Progenitor cell of endocrine pancreas (in vitro differentiated cells): ENCODE data around the gene ERCC6L. TPM values are rescaled to one million over a fixed set of nuclear protein-coding genes. Genes with fewer than 3 reads are reported as not detected.
A peak's percentile ranks its signal among the peaks of the same experiment; 100 is the strongest.
"Not testable (repeated sequence)": the region's sequence is repeated elsewhere in the genome, so short reads cannot be mapped to it uniquely, and the experiment has no call there.

Source experiments
- DNase-seq: peaks from one replicate; pipeline ENCODE4 v3.0.0; 2021; ENCODE audit warnings: low spot score; ENCODE audit not compliant: unreplicated experiment
- H3K27ac Mint-ChIP-seq: 2 replicates; pipeline ENCODE4 v1.8.0; 2021; ENCODE audit warnings: mild to moderate bottlenecking, moderate library complexity, mixed read lengths
- H3K27me3 Mint-ChIP-seq: 2 replicates; pipeline ENCODE4 v1.8.0; 2021; ENCODE audit warnings: mixed read lengths
- H3K36me3 Mint-ChIP-seq: 2 replicates; pipeline ENCODE4 v1.8.0; 2022; ENCODE audit warnings: mixed read lengths; ENCODE audit not compliant: insufficient read depth
- H3K4me1 Mint-ChIP-seq: 2 replicates; pipeline ENCODE4 v1.8.0; 2021; ENCODE audit warnings: low read depth, mixed read lengths
- H3K4me3 Mint-ChIP-seq: 2 replicates; pipeline ENCODE4 v1.8.0; 2021; ENCODE audit warnings: low read depth, mild to moderate bottlenecking, moderate library complexity, mixed read lengths
- H3K9me3 Mint-ChIP-seq: 2 replicates; pipeline ENCODE4 v1.8.0; 2021; ENCODE audit warnings: low read depth, mixed read lengths
- CTCF ChIP-seq: fragments of 200-600 bp; sonication (generic); IDR thresholded peaks from one replicate; pipeline ENCODE4 v1.5.0; 2021; ENCODE audit warnings: antibody characterized with exemption, mild to moderate bottlenecking; ENCODE audit not compliant: unreplicated experiment
- total RNA-seq: library from RNA; stranded (reverse); gene quantifications from 2 replicates; pipeline ENCODE4 v1.2.1, GENCODE V29; 2021

Gene ERCC6L
- total RNA-seq, 1 donor from 2014 or later, result 5.6 TPM

DNA sequence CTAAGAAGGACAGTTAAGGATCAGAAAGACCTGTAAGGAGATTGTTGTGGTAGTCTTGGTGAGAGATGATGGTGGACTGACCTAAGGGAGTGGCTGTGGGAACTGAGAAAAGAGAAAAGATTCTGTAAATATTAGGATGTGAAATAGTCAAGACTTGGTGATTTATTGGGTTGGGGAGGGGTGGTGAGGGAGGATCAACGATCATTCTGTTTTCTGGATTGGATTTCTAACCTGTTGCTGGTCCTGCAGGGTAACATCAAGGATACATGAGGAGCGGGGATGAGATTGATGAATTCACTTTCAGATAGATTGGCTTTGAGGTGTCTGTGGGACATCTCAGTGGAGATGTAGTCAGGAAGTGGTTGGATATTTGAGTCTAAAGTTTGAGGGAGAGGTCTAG, 55.9 kb downstream of the ERCC6L start:
- H3K9me3 Mint-ChIP-seq, result peaks cover 10% of the 10 kb centered on the region
- no peak overlapping the region for H3K27ac Mint-ChIP-seq
- DNase-seq, result no peak
- no peaks in the 10 kb centered on the region for H3K27me3 Mint-ChIP-seq
- no peaks in the 10 kb centered on the region for H3K36me3 Mint-ChIP-seq
- no peak overlapping the region for H3K4me3 Mint-ChIP-seq
- TF ChIP-seq CTCF, result no peak
- H3K4me1 Mint-ChIP-seq, result no peaks in the 10 kb centered on the region

GRCh38 chrX:72181178-72182125, 57.4 kb downstream of the ERCC6L start, which contains the start of gene PIN4:
Gene PIN4, plus strand, starts transcription at chrX:72181757. Its CDS starts 29 bp downstream, at chrX:72181786.
- Mint-ChIP-seq H3K27me3 (no peaks in the 10 kb centered on the region), H3K36me3 (no peaks in the 10 kb centered on the region), H3K27ac (no peak within 1 kb of the TSS), H3K9me3 (peaks cover 20% of the 10 kb centered on the region), H3K4me3 (no peak within 1 kb of the TSS), H3K4me1 (no peaks in the 10 kb centered on the region)
- TF ChIP-seq CTCF, result no peak
- DNase-seq, result peak; percentile 69

DNA sequence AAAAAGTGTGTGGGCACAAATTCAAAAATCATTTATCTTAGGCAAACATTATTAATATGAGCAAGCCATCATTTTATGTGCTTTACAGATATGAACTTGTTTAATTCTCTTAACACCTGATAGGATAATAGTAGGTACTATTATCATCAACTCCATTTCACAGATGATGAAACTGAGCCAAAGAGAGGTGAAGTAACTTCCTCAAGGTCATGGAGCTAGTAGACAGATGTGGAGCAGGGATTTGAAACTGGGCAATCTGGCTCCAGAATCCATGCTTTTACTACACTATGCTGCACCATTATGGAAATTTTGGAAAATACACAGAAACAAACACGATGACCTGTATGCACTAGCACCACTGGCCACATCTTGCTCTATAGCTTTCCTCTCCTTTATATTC, 58.3 kb downstream of the ERCC6L start:
- TF ChIP-seq CTCF, result no peak
- H3K9me3 Mint-ChIP-seq, result peaks cover 25% of the 10 kb centered on the region
- H3K4me3 Mint-ChIP-seq, result peak overlapping the region; percentile 14

GRCh38 chrX:72176981-72177380, 61.8 kb downstream of the ERCC6L start:
- H3K9me3 Mint-ChIP-seq, result peaks cover 23% of the 10 kb centered on the region
- H3K36me3 Mint-ChIP-seq, result no peaks in the 10 kb centered on the region
- no peak overlapping the region for H3K27ac Mint-ChIP-seq
- no peaks in the 10 kb centered on the region for H3K4me1 Mint-ChIP-seq
- no peaks in the 10 kb centered on the region for H3K27me3 Mint-ChIP-seq
- no peak overlapping the region for H3K4me3 Mint-ChIP-seq
- no peak for TF ChIP-seq CTCF
- no peak for DNase-seq

More for the DNA sequence above, 58.3 kb downstream of the ERCC6L start:
- H3K27ac Mint-ChIP-seq, result no peak overlapping the region
- H3K36me3 Mint-ChIP-seq, result no peaks in the 10 kb centered on the region
- DNase-seq, result no peak
- no peaks in the 10 kb centered on the region for H3K4me1 Mint-ChIP-seq
- H3K27me3 Mint-ChIP-seq, result no peaks in the 10 kb centered on the region

- H3K36me3 Mint-ChIP-seq, H3K27me3 Mint-ChIP-seq, H3K27ac Mint-ChIP-seq, DNase-seq, H3K4me1 Mint-ChIP-seq, H3K4me3 Mint-ChIP-seq: not testable (repeated sequence)
- H3K9me3 Mint-ChIP-seq, result peaks cover 24% of the 10 kb centered on the region
These were observed 62.5 kb downstream of the ERCC6L start for GRCh38 chrX:72176289-72176688.
